ENCODE data around the gene DLGAP4.

Gene DLGAP4

GRCh38 chr20:36424314-36424713, 118.2 kb downstream of the DLGAP4 start:
- peaks cover 7% of the 10 kb centered on the region for H3K27me3 ChIP-seq (ENCODE audit: insufficient read depth, low read length)
- no peak overlapping the region for H2AFZ ChIP-seq (ENCODE audit: low read depth, low read length)
- H3K4me3 ChIP-seq (ENCODE audit: low read length), result no peak overlapping the region
- no peaks in the 10 kb centered on the region for H3K4me1 ChIP-seq (ENCODE audit: insufficient read depth, low read length)
- H3K36me3 ChIP-seq (ENCODE audit: insufficient read depth, low read length), result no peaks in the 10 kb centered on the region
- H3K9me3 ChIP-seq (ENCODE audit: low read length), result no peaks in the 10 kb centered on the region

GRCh38 chr20:36425166-36425565, 119.0 kb downstream of the DLGAP4 start:
- H3K4me3 ChIP-seq (ENCODE audit: low read length), result no peak overlapping the region
- peaks cover 7% of the 10 kb centered on the region for H3K27me3 ChIP-seq (ENCODE audit: insufficient read depth, low read length)
- no peaks in the 10 kb centered on the region for H3K36me3 ChIP-seq (ENCODE audit: insufficient read depth, low read length)
- no peaks in the 10 kb centered on the region for H3K9me3 ChIP-seq (ENCODE audit: low read length)
- H2AFZ ChIP-seq (ENCODE audit: low read depth, low read length), result no peak overlapping the region
- no peaks in the 10 kb centered on the region for H3K4me1 ChIP-seq (ENCODE audit: insufficient read depth, low read length)

GRCh38 chr20:36431604-36432003, 125.5 kb downstream of the DLGAP4 start:
- no peaks in the 10 kb centered on the region for H3K4me1 ChIP-seq (ENCODE audit: insufficient read depth, low read length)
- no peak overlapping the region for H3K4me3 ChIP-seq (ENCODE audit: low read length)
- no peaks in the 10 kb centered on the region for H3K27me3 ChIP-seq (ENCODE audit: insufficient read depth, low read length)
- H3K36me3 ChIP-seq (ENCODE audit: insufficient read depth, low read length), result no peaks in the 10 kb centered on the region
- no peak overlapping the region for H2AFZ ChIP-seq (ENCODE audit: low read depth, low read length)
- no peaks in the 10 kb centered on the region for H3K9me3 ChIP-seq (ENCODE audit: low read length)

GRCh38 chr20:36432096-36432495, 126.0 kb downstream of the DLGAP4 start:
- H3K4me1 ChIP-seq (ENCODE audit: insufficient read depth, low read length), result no peaks in the 10 kb centered on the region
- no peaks in the 10 kb centered on the region for H3K9me3 ChIP-seq (ENCODE audit: low read length)
- H3K4me3 ChIP-seq (ENCODE audit: low read length), result no peak overlapping the region
- no peak overlapping the region for H2AFZ ChIP-seq (ENCODE audit: low read depth, low read length)
- H3K36me3 ChIP-seq (ENCODE audit: insufficient read depth, low read length), result no peaks in the 10 kb centered on the region
- no peaks in the 10 kb centered on the region for H3K27me3 ChIP-seq (ENCODE audit: insufficient read depth, low read length)

GRCh38 chr20:36434383-36434782, 128.2 kb downstream of the DLGAP4 start:
- Histone ChIP-seq H3K9me3 (ENCODE audit: low read length) (no peaks in the 10 kb centered on the region), H3K36me3 (ENCODE audit: insufficient read depth, low read length) (no peaks in the 10 kb centered on the region), H3K4me3 (ENCODE audit: low read length) (no peak overlapping the region), H3K4me1 (ENCODE audit: insufficient read depth, low read length) (no peaks in the 10 kb centered on the region), H3K27me3 (ENCODE audit: insufficient read depth, low read length) (no peaks in the 10 kb centered on the region), H2AFZ (ENCODE audit: low read depth, low read length) (no peak overlapping the region)

GRCh38 chr20:36435124-36435523, 129.0 kb downstream of the DLGAP4 start:
- no peaks in the 10 kb centered on the region for H3K36me3 ChIP-seq (ENCODE audit: insufficient read depth, low read length)
- no peaks in the 10 kb centered on the region for H3K9me3 ChIP-seq (ENCODE audit: low read length)
- H3K4me3 ChIP-seq (ENCODE audit: low read length), result no peak overlapping the region
- no peak overlapping the region for H2AFZ ChIP-seq (ENCODE audit: low read depth, low read length)
- no peaks in the 10 kb centered on the region for H3K27me3 ChIP-seq (ENCODE audit: insufficient read depth, low read length)
- H3K4me1 ChIP-seq (ENCODE audit: insufficient read depth, low read length), result no peaks in the 10 kb centered on the region

- no peaks in the 10 kb centered on the region for H3K4me1 ChIP-seq (ENCODE audit: insufficient read depth, low read length)
- H3K4me3 ChIP-seq (ENCODE audit: low read length), result no peak overlapping the region
- no peaks in the 10 kb centered on the region for H3K9me3 ChIP-seq (ENCODE audit: low read length)
These were observed 129.7 kb downstream of the DLGAP4 start for GRCh38 chr20:36435592-36436541.

GRCh38 chr20:36439040-36439730, 133.0 kb downstream of the DLGAP4 start:
- no peak overlapping the region for H3K4me3 ChIP-seq (ENCODE audit: low read length)
- no peaks in the 10 kb centered on the region for H3K4me1 ChIP-seq (ENCODE audit: insufficient read depth, low read length)
- H3K27me3 ChIP-seq (ENCODE audit: insufficient read depth, low read length), result peaks cover 6% of the 10 kb centered on the region
- no peaks in the 10 kb centered on the region for H3K9me3 ChIP-seq (ENCODE audit: low read length)
- H3K36me3 ChIP-seq (ENCODE audit: insufficient read depth, low read length), result no peaks in the 10 kb centered on the region
- no peak overlapping the region for H2AFZ ChIP-seq (ENCODE audit: low read depth, low read length)

More at GRCh38 chr20:36435592-36436541, 129.7 kb downstream of the DLGAP4 start:
- no peaks in the 10 kb centered on the region for H3K36me3 ChIP-seq (ENCODE audit: insufficient read depth, low read length)
- H3K27me3 ChIP-seq (ENCODE audit: insufficient read depth, low read length), result no peaks in the 10 kb centered on the region
- H2AFZ ChIP-seq (ENCODE audit: low read depth, low read length), result no peak overlapping the region

GRCh38 chr20:36439731-36440072, 133.6 kb downstream of the DLGAP4 start:
- Histone ChIP-seq H3K36me3 (ENCODE audit: insufficient read depth, low read length) (no peaks in the 10 kb centered on the region), H3K27me3 (ENCODE audit: insufficient read depth, low read length) (peaks cover 6% of the 10 kb centered on the region), H3K4me3 (ENCODE audit: low read length) (no peak overlapping the region), H2AFZ (ENCODE audit: low read depth, low read length) (no peak overlapping the region), H3K9me3 (ENCODE audit: low read length) (no peaks in the 10 kb centered on the region), H3K4me1 (ENCODE audit: insufficient read depth, low read length) (no peaks in the 10 kb centered on the region)

- H3K4me3 ChIP-seq (ENCODE audit: low read length), result no peak overlapping the region
- no peaks in the 10 kb centered on the region for H3K9me3 ChIP-seq (ENCODE audit: low read length)
- no peak overlapping the region for H2AFZ ChIP-seq (ENCODE audit: low read depth, low read length)
- no peaks in the 10 kb centered on the region for H3K36me3 ChIP-seq (ENCODE audit: insufficient read depth, low read length)
- H3K4me1 ChIP-seq (ENCODE audit: insufficient read depth, low read length), result no peaks in the 10 kb centered on the region
- H3K27me3 ChIP-seq (ENCODE audit: insufficient read depth, low read length), result peaks cover 6% of the 10 kb centered on the region
These were observed 134.4 kb downstream of the DLGAP4 start for GRCh38 chr20:36440370-36441026.

GRCh38 chr20:36441027-36441414, 134.9 kb downstream of the DLGAP4 start:
- Histone ChIP-seq H3K27me3 (ENCODE audit: insufficient read depth, low read length) (peaks cover 6% of the 10 kb centered on the region), H3K36me3 (ENCODE audit: insufficient read depth, low read length) (no peaks in the 10 kb centered on the region), H2AFZ (ENCODE audit: low read depth, low read length) (no peak overlapping the region), H3K4me1 (ENCODE audit: insufficient read depth, low read length) (no peaks in the 10 kb centered on the region), H3K9me3 (ENCODE audit: low read length) (no peaks in the 10 kb centered on the region), H3K4me3 (ENCODE audit: low read length) (no peak overlapping the region)

GRCh38 chr20:36441416-36441815, 135.3 kb downstream of the DLGAP4 start:
- H2AFZ ChIP-seq (ENCODE audit: low read depth, low read length), result no peak overlapping the region
- H3K9me3 ChIP-seq (ENCODE audit: low read length), result no peaks in the 10 kb centered on the region
- no peaks in the 10 kb centered on the region for H3K36me3 ChIP-seq (ENCODE audit: insufficient read depth, low read length)
- H3K4me1 ChIP-seq (ENCODE audit: insufficient read depth, low read length), result no peaks in the 10 kb centered on the region
- H3K4me3 ChIP-seq (ENCODE audit: low read length), result no peak overlapping the region
- H3K27me3 ChIP-seq (ENCODE audit: insufficient read depth, low read length), result peaks cover 6% of the 10 kb centered on the region

- H3K4me1 ChIP-seq (ENCODE audit: insufficient read depth, low read length), result no peaks in the 10 kb centered on the region
- no peak overlapping the region for H3K4me3 ChIP-seq (ENCODE audit: low read length)
- no peaks in the 10 kb centered on the region for H3K9me3 ChIP-seq (ENCODE audit: low read length)
- H2AFZ ChIP-seq (ENCODE audit: low read depth, low read length), result no peak overlapping the region
- H3K27me3 ChIP-seq (ENCODE audit: insufficient read depth, low read length), result peaks cover 6% of the 10 kb centered on the region
- no peaks in the 10 kb centered on the region for H3K36me3 ChIP-seq (ENCODE audit: insufficient read depth, low read length)
These were observed 139.7 kb downstream of the DLGAP4 start for GRCh38 chr20:36445847-36446246.
